ENCODE measurements around the gene HOXD10. TPM values are rescaled to one million over a fixed set of nuclear protein-coding genes. Genes with fewer than 3 reads are reported as not detected.

Gene HOXD10
- total and polyA plus RNA-seq, 2 experiments from 2014 or later: not detected

GRCh38 chr2:176114930-176115625 lies 1.5 kb upstream of the HOXD10 start:
- peaks cover 8% of the 10 kb centered on the region; the same call in 2 of the 3 replicates for H3K36me3 Mint-ChIP-seq (ENCODE audit: low read depth)
- no peaks in the 10 kb centered on the region for H3K79me2 ChIP-seq (replicated peaks; ENCODE audit: insufficient read depth)
- H3K9me2 ChIP-seq (ENCODE audit: insufficient read depth): no peaks in the 10 kb centered on the region
- no peak overlapping the region for H3K4me3 Mint-ChIP-seq
- ATAC-seq: peak; percentile 5; the same call in 2 of the 3 replicates
- no peak overlapping the region for H3K4me3 ChIP-seq
- peaks cover 13% of the 10 kb centered on the region for H3K4me1 Mint-ChIP-seq
- no peak for TF ChIP-seq ZNF114 (CRISPR knock-in tag; IDR thresholded peaks at IDR 0.05)
- no peak for TF ChIP-seq POLR2AphosphoS5 (IDR thresholded peaks at IDR 0.05; ENCODE audit: low read depth)
- TF ChIP-seq, protein P1, sequence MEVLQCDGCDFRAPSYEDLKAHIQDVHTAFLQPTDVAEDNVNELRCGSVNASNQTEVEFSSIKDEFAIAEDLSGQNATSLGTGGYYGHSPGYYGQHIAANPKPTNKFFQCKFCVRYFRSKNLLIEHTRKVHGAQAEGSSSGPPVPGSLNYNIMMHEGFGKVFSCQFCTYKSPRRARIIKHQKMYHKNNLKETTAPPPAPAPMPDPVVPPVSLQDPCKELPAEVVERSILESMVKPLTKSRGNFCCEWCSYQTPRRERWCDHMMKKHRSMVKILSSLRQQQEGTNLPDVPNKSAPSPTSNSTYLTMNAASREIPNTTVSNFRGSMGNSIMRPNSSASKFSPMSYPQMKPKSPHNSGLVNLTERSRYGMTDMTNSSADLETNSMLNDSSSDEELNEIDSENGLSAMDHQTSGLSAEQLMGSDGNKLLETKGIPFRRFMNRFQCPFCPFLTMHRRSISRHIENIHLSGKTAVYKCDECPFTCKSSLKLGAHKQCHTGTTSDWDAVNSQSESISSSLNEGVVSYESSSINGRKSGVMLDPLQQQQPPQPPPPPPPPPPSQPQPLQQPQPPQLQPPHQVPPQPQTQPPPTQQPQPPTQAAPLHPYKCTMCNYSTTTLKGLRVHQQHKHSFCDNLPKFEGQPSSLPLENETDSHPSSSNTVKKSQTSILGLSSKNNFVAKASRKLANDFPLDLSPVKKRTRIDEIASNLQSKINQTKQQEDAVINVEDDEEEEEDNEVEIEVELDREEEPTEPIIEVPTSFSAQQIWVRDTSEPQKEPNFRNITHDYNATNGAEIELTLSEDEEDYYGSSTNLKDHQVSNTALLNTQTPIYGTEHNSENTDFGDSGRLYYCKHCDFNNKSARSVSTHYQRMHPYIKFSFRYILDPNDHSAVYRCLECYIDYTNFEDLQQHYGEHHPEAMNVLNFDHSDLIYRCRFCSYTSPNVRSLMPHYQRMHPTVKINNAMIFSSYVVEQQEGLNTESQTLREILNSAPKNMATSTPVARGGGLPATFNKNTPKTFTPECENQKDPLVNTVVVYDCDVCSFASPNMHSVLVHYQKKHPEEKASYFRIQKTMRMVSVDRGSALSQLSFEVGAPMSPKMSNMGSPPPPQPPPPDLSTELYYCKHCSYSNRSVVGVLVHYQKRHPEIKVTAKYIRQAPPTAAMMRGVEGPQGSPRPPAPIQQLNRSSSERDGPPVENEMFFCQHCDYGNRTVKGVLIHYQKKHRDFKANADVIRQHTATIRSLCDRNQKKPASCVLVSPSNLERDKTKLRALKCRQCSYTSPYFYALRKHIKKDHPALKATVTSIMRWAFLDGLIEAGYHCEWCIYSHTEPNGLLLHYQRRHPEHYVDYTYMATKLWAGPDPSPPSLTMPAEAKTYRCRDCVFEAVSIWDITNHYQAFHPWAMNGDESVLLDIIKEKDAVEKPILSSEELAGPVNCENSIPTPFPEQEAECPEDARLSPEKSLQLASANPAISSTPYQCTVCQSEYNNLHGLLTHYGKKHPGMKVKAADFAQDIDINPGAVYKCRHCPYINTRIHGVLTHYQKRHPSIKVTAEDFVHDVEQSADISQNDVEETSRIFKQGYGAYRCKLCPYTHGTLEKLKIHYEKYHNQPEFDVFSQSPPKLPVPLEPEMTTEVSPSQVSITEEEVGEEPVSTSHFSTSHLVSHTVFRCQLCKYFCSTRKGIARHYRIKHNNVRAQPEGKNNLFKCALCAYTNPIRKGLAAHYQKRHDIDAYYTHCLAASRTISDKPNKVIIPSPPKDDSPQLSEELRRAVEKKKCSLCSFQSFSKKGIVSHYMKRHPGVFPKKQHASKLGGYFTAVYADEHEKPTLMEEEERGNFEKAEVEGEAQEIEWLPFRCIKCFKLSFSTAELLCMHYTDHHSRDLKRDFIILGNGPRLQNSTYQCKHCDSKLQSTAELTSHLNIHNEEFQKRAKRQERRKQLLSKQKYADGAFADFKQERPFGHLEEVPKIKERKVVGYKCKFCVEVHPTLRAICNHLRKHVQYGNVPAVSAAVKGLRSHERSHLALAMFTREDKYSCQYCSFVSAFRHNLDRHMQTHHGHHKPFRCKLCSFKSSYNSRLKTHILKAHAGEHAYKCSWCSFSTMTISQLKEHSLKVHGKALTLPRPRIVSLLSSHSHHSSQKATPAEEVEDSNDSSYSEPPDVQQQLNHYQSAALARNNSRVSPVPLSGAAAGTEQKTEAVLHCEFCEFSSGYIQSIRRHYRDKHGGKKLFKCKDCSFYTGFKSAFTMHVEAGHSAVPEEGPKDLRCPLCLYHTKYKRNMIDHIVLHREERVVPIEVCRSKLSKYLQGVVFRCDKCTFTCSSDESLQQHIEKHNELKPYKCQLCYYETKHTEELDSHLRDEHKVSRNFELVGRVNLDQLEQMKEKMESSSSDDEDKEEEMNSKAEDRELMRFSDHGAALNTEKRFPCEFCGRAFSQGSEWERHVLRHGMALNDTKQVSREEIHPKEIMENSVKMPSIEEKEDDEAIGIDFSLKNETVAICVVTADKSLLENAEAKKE (CRISPR knock-in tag; IDR thresholded peaks at IDR 0.05): no peak
- no peak for TF ChIP-seq NANOG (IDR thresholded peaks at IDR 0.05; ENCODE audit: borderline replicate concordance)
- peak; percentile 81 for TF ChIP-seq EZH2 (IDR thresholded peaks at IDR 0.05; ENCODE audit: low read depth, unreplicated experiment)
- no peak for TF ChIP-seq EZH2phosphoT487 (IDR thresholded peaks at IDR 0.05; ENCODE audit: unreplicated experiment)
- no peak overlapping the region for H3K27ac Mint-ChIP-seq
- H3K4me1 ChIP-seq (ENCODE audit: insufficient read depth): peaks cover 34% of the 10 kb centered on the region
- DNase-seq (ENCODE audit: low spot score): no peak
- H3K27ac ChIP-seq (ENCODE audit: low read depth): no peak overlapping the region
- H3F3A ChIP-seq (replicated peaks; ENCODE audit: low read depth): peaks cover 44% of the 10 kb centered on the region
- no peak overlapping the region for H2AFZ ChIP-seq
- 0 out of 2 replicates have a peak overlapping the region, but pooled peaks have one; percentile 18 for H3K4me2 ChIP-seq
- peaks cover 29% of the 10 kb centered on the region for H4K20me1 ChIP-seq (replicated peaks; ENCODE audit: insufficient read depth)
- peaks cover 100% of the 10 kb centered on the region for H3K27me3 Mint-ChIP-seq (ENCODE audit: insufficient read depth, low read depth, poor library complexity)
- H3K36me3 ChIP-seq (ENCODE audit: insufficient read depth): no peaks in the 10 kb centered on the region
- peaks cover 14% of the 10 kb centered on the region for H3K9me3 Mint-ChIP-seq
- peaks cover 100% of the 10 kb centered on the region for H3K27me3 ChIP-seq (ENCODE audit: insufficient read depth)

Measured in GM23338 (cell line).